Metanephros (tissue), 1 donor: ENCODE measurements around the gene OR11H1. TPM values are rescaled to one million over a fixed set of nuclear protein-coding genes. Genes with fewer than 3 reads are reported as not detected.

Source experiments
- total RNA-seq: library from RNA; depleted of rRNA; stranded (reverse); fragments of >200 nt; gene quantifications from one replicate; pipeline ENCODE4 v1.2.3, GENCODE V29; 2014

OR11H1 gene
- not detected for total RNA-seq

GRCh38 chr22:15527892-15528291, at the start of gene OR11H1:
Gene OR11H1, plus strand, starts transcription at chr22:15528192. Its CDS starts 0 bp downstream, at chr22:15528192.

Other genes starting within 250 kb of the OR11H1 start
- gene POTEH, start 161.8 kb downstream of the OR11H1 start, total RNA-seq: not detected